DMS79 treated with DMSO at 0.1 percent for 48 hours (cell line): Measurements from ENCODE around the gene LRFN4.

Source experiments
- DNase-seq: peaks from one replicate; lab custom pipeline; 2025; lab: John Stamatoyannopoulos, UW

LRFN4 gene

GRCh38 chr11:66870616-66871520 is 14.0 kb downstream of the LRFN4 start:
- DNase-seq: no peak

DNA sequence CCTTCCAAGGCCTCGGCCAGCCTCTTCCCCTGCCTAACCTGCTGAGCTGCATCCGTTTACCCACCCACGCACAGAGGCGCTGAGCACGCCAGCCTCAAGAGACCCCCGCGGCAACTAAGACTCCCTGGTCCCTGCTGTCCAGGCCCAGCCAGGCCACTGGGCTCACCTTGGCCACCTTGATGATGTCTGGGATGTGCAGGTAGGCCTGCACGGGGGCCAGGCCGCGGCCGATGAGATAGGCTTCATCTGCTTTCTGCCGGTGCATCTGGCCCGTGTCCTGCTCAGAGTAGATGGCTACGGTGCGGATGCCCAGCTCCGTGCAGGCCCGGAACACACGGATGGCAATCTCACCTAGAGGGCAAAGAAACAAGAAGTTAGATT is 14.6 kb downstream of the LRFN4 start:
- DNase-seq: no peak

GRCh38 chr11:66874232-66874631 is 17.4 kb downstream of the LRFN4 start:
- DNase-seq: no peak

DNA sequence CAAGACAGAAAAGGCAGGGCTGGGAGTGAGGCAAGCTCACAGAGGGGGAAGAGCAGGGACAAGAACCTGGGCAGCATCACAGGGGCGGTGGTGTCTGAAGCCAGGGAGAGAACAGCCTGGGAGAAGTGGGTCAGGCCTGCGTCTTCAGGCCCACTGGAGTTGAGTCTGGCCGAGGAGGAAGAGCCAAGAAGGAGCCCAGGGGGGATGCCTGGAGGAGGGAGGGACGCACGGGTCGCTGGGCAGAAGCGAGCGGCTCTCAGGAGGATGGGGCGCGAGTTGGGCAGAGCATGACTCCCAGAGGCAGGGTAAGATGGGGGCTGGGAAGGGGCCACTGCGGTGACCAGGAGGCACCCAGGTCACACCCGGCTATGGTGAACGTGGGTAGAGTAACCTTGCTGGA is 18.5 kb downstream of the LRFN4 start:
- no peak for DNase-seq

DNA sequence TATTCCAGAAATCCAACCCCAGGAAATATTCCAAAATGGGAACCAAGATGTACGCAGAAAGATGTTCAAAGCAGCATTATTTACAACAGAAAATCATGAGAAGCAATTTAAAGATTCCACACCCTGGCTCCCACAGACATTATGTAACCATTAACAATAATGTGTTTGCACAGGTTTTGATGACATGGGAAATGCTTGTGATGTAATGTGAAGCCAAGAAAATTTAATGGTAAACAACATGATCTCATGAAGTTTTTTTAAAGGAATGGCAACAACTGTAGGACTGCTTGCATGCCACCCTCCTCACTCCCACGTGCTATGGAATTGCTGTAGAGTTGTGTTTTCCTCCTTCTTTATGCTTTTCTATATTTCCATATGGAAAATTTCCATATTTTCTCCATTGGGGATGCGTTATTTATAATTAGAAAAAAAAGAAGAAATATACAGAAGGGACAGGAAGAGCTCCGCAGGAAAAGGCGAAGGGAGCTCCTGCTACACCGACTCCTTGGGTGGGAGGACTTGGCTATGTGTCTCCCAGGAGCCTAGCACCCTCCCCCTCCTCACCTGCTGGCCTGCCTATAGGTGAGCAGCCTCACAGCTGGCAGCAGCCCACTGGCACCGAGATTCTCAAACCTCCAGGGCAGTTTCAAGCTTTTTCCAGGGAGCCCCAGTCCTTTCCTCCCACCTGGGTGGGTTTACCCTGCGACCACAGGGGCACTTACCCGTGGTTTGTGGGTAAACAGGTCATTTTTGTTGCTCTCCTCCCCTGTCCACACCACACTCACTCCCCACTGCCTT is 20.9 kb downstream of the LRFN4 start:
- no peak for DNase-seq

DNA sequence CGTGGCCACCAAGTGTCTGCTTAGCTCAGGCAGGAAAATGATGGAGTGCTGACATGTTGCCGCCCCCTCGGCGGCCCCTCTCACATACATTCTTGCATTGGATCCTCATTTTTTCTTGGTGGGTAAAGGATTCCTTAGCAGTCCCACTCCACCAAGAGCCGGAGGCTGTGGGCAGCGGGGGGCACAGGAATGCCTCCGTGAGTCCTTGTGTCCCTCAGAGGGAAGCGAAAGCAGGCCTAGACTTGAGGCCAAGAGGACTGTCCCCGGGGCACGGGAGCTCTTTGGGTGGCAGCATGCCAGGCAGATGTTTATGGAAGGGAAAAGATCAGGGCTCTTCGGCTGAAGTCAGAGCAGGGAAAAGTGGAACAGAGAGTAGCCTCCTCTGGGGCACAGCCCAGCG is 21.6 kb downstream of the LRFN4 start:
- peak; percentile 46 for DNase-seq

DNA sequence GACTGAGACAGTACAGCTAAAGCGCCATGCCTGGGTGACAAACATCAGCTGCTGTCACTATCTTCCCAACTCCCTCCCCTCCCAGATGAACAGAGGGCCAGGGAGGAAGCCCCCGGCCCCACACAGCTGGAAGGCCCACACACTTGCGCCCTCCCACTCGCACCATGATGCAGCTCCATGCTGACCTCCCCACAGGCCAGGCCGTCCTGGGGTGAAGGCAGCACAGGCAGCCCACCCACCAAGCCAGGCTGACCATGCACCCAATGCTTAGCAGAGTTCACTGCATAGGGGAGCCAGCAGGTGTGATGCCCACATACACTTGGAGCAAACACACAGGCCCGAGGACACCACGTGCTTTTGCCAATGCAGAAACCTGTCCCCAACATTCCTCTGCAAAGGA is 22.1 kb downstream of the LRFN4 start:
- DNase-seq: no peak

DNA sequence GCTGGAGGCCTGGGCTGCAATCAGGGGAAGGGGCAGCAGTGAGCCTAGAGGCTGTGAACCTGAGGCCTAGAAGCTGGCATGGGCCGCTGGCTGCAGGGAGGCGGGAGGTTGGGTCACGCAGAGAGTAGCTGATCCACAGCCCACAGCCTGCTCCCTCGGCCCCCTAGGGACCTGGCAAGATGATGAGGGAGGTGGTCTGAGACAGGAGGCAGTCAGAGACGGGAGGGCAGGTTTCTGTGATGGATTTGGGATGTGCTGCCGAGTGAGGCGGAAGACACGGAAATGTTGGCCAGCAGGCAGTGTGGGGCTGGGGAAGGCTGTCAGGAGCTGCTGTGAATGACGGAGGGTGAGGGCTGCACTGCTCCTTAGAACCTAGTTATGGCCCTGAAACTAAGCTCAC is 22.7 kb downstream of the LRFN4 start:
- no peak for DNase-seq

DNA sequence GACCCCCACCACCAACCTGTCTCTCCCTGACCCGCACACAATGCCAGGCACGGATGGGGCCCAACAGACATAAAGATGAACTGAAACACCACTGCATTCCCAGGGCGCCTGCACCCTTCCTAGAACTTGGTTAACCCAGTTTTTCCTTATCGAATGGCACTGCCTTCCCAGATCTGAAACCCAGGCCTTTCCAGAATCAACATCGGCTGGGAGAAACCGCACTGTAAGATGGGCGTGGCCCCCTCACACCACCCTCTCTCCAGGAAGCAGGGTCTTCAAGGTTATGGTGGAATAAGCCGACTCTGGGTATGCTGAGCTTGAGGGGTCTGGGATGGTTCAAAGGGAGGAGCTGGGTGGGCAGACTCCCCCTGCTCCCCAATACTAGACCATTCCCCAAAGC is 23.1 kb downstream of the LRFN4 start:
- no peak for DNase-seq

GRCh38 chr11:66880496-66881450 is 23.9 kb downstream of the LRFN4 start:
- peak; percentile 89 for DNase-seq

GRCh38 chr11:66881451-66881835 is 24.6 kb downstream of the LRFN4 start:
- peak; percentile 59 for DNase-seq

DNA sequence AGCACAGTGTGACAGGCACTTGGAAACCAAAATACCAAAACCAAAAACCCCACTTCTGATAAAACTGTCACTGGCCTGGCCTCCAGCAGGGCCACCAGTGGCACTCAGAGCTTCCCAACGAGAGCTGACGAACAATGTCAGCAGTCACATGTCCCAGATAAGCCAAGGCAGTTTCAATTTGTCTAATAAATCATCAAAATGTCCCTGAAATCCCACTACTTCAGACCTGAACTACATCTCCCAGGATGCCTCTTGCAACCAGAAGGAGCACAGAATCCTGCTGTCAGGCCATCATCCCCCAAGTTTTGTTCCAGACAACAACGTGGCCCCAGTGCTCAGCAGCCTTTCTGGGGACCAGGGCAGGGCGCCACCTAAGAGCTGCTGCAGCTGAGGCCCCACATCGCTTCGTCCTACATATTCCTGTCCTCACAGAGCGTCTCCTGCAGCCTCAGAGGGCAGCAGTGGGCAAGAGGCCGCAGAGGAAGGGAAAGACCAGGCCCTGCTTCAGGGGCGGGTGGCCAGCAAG is 25.1 kb downstream of the LRFN4 start:
- DNase-seq: peak; percentile 65

GRCh38 chr11:66882561-66883015 is 25.7 kb downstream of the LRFN4 start:
- DNase-seq: peak; percentile 82

DNA sequence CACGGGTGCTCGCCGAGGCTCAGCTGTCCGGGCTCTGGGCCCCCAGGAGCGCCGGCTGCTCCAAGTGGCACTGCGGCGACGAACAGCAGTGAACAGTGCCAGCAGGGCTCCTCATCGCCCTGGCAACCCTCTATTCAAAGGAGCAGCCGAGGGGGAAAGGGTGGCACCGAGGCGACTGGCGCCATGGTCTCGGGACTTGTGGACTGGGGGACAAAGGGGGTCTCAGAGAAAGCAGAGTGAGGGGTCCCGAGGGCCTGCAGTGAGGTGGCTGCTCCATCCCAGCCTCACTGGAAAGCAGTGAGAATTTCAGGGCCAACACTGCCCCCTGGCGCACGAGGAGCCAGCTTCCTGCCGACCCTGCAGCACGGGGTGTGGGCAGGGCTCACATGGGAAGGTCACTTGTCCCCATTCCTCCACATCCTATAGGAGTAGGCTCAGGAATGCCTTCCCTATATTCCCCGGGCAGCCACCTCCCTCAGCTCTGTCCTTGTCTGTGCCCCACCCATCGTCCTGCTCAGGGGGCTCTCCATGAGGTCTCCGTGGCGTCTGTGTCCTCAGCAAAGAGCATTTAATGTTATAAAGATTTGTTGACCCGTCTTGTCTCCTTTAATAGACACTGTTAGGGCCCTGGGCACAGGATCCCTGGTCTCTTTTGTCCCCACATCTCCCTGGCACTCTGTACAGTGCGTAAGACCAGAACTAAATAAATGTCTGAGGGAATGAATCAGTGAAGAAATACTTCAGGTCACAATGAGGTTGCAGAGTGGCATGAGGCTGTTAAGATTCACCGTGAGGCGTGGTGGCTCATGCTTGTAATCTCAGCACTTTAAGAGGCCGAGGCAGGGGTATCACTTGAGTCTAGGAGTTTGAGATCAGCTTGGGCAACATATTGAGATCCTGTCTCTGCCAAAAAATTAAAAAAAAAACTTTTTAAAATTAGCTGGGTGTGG is 26.4 kb downstream of the LRFN4 start:
- DNase-seq: peak; percentile 82

DNA sequence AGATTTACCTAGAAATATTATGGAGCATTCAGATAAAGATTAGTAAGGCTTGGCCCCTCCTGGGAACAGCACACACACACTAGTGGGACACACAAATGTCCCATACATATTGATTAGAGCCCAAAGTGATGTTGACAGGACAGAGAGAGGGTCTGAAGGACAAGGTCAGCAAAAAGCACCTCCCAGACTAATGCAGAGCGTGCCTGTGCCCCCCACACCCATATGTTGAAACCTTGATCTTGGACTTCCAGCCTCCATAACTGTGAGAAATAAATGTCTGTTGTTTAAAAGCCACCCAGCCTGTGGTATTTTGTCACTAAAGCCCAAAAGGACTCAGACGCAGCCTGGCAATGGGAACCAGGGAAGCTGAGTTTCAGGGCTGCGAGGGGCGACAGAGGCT is 27.6 kb downstream of the LRFN4 start:
- no peak for DNase-seq

DNA sequence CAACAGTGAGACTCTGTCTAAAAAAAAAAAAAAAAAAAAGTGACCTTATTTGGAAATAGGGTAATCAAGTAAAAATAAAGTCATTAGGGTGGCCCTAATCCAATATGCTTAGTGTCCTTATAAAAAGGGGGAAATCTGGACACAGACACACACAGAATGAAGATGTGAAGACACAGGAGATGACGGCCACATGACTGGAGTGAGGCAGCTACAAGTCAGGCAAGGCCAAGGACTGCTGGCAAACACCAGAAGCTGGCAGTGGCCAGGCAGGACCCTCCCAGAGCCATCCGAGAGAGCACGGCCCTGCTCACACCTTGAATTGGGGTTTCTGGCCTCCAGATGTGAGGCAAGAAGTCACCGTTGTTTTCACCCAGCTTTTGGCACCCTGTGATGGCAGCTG is 28.6 kb downstream of the LRFN4 start:
- no peak for DNase-seq

- DNase-seq: no peak
These were observed 29.1 kb downstream of the LRFN4 start for GRCh38 chr11:66885950-66886440.

- DNase-seq: no peak
These were observed 29.9 kb downstream of the LRFN4 start for GRCh38 chr11:66886671-66887221.

- DNase-seq: no peak
These were observed 30.7 kb downstream of the LRFN4 start for GRCh38 chr11:66887526-66887925.

DNA sequence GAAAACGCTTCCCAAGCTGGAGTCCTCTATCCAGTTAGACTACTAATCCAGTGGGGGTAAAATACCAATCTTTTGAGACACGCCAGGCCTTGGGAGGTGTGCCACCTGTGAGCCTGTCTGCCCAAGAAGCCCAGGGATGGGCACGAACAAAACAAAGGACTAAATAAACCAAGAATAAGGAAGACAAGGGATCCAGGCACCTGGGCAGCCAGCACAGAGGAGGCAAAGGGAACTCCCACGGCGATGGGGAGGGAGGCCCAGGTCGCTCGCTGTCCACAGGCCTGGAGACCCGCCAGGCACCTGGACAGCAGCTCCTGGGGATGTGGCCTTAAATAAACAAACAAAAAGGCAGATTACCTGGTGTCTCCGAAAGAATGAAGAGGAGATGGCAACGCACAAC is 31.4 kb downstream of the LRFN4 start:
- DNase-seq: no peak
